OCI-LY7 (cell line): ENCODE data around the gene PNCK. TPM values are rescaled to one million over a fixed set of nuclear protein-coding genes. Genes with fewer than 3 reads are reported as not detected.
"Not testable (repeated sequence)": the region's sequence is repeated elsewhere in the genome, so short reads cannot be mapped to it uniquely, and the experiment has no call there.

Experiments
- BruUV-seq: library from RNA; stranded (reverse); fragments of 400-500 nt; replicated peaks from 2 replicates; lab custom pipeline; 2021; lab: Mats Ljungman, UMichigan
- CTCF ChIA-PET: fragments of 300-600 bp; sonication (Branson Sonifier 250); formaldehyde crosslinking; loops from one replicate; lab custom pipeline; 2022; ENCODE audit warnings: antibody characterized with exemption; ENCODE audit not compliant: unreplicated experiment; lab: Charles Lee
- POLR2A ChIA-PET: fragments of 300-600 bp; sonication (Branson Sonifier 250); formaldehyde crosslinking; loops from one replicate; lab custom pipeline; 2022; ENCODE audit warnings: antibody characterized with exemption; lab: Charles Lee
- DNase-seq: peaks from one replicate; pipeline ENCODE4 v3.0.0-alpha.2; 2015; ENCODE audit warnings: low spot score
- H2AFZ ChIP-seq: fragments of 200-600 bp; sonication (generic), shearing (Covaris generic); 2 replicates; pipeline ENCODE4 v1.6.1; 2014; ENCODE audit warnings: mild to moderate bottlenecking, antibody characterized with exemption, low read length, moderate library complexity
- H3K27ac ChIP-seq: fragments of 200-600 bp; sonication (generic); 2 replicates; pipeline ENCODE4 v1.5.1; 2014; ENCODE audit warnings: mixed run types, low read depth, mild to moderate bottlenecking, moderate library complexity, low read length, inconsistent platforms; ENCODE audit not compliant: poor library complexity, severe bottlenecking
- H3K36me3 ChIP-seq: fragments of 200-600 bp; sonication (generic); 2 replicates; pipeline ENCODE4 v1.6.1; 2014; ENCODE audit warnings: mild to moderate bottlenecking, antibody characterized with exemption, low read length, moderate library complexity, mixed read lengths; ENCODE audit not compliant: insufficient read depth
- H3K4me1 ChIP-seq: fragments of 200-600 bp; sonication (generic); 2 replicates; pipeline ENCODE4 v1.5.1; 2014; ENCODE audit warnings: mild to moderate bottlenecking, low read length; ENCODE audit not compliant: insufficient read depth, poor library complexity, severe bottlenecking
- H3K4me2 ChIP-seq: fragments of 200-600 bp; sonication (generic); 2 replicates; pipeline ENCODE4 v1.6.1; 2014; ENCODE audit warnings: mild to moderate bottlenecking, low read length
- H3K4me3 ChIP-seq: fragments of 200-600 bp; sonication (generic); 2 replicates; pipeline ENCODE4 v1.5.1; 2014; ENCODE audit warnings: mild to moderate bottlenecking, low read depth, low read length; ENCODE audit not compliant: poor library complexity, severe bottlenecking
- H3K79me2 ChIP-seq: fragments of 200-600 bp; sonication (generic); 2 replicates; pipeline ENCODE4 v1.6.1; 2016; ENCODE audit warnings: low read depth, mild to moderate bottlenecking, low read length, moderate library complexity, mixed read lengths; ENCODE audit not compliant: insufficient read depth
- H3K9me2 ChIP-seq: fragments of 200-600 bp; sonication (generic); 2 replicates; pipeline ENCODE4 v1.6.1; 2016; ENCODE audit warnings: mild to moderate bottlenecking, low read length, mixed read lengths; ENCODE audit not compliant: insufficient read depth
- H3K9me3 ChIP-seq: fragments of 200-600 bp; sonication (generic); 2 replicates; pipeline ENCODE4 v1.6.1; 2014; ENCODE audit warnings: mild to moderate bottlenecking, mixed run types, low read length, mixed read lengths
- H4K20me1 ChIP-seq: fragments of 200-600 bp; sonication (generic); 2 replicates; pipeline ENCODE4 v1.6.1; 2014; ENCODE audit warnings: mild to moderate bottlenecking, antibody characterized with exemption, low read length, moderate library complexity, mixed read lengths; ENCODE audit not compliant: insufficient read depth
- EZH2phosphoT487 ChIP-seq: fragments of 200-600 bp; sonication (generic); IDR thresholded peaks from 2 replicates; pipeline ENCODE4 v1.6.1; 2018; ENCODE audit warnings: low read depth, borderline replicate concordance, mild to moderate bottlenecking, mixed run types, antibody characterized with exemption, low read length, moderate library complexity, mixed read lengths
- intact Hi-C: fragments of 100-400 bp; cut with micrococcal nuclease; formaldehyde crosslinking; loops from one replicate; pipeline ENCODE4 v1.10.0; 2022; ENCODE audit not compliant: unreplicated experiment
- total RNA-seq, 2 experiments: library from RNA; depleted of rRNA in 1 of 2; stranded (reverse); fragments of >200 nt in 1 of 2; shearing (Covaris generic) in 1 of 2; gene quantifications; 2 replicates each; pipeline ENCODE4 v1.2.3, GENCODE V29; 2014 to 2022
- TF ChIP-seq, protein P1 (sequence below): fragments of 200-600 bp; sonication (generic); conservative IDR thresholded peaks from 2 replicates; pipeline ENCODE4 v1.5.1; 2014; ENCODE audit warnings: mild to moderate bottlenecking, antibody characterized with exemption, low read length, moderate library complexity, mixed read lengths

PNCK gene
- total RNA-seq, 2 experiments from 2014 or later: 0.19 TPM; not detected in 1

DNA sequence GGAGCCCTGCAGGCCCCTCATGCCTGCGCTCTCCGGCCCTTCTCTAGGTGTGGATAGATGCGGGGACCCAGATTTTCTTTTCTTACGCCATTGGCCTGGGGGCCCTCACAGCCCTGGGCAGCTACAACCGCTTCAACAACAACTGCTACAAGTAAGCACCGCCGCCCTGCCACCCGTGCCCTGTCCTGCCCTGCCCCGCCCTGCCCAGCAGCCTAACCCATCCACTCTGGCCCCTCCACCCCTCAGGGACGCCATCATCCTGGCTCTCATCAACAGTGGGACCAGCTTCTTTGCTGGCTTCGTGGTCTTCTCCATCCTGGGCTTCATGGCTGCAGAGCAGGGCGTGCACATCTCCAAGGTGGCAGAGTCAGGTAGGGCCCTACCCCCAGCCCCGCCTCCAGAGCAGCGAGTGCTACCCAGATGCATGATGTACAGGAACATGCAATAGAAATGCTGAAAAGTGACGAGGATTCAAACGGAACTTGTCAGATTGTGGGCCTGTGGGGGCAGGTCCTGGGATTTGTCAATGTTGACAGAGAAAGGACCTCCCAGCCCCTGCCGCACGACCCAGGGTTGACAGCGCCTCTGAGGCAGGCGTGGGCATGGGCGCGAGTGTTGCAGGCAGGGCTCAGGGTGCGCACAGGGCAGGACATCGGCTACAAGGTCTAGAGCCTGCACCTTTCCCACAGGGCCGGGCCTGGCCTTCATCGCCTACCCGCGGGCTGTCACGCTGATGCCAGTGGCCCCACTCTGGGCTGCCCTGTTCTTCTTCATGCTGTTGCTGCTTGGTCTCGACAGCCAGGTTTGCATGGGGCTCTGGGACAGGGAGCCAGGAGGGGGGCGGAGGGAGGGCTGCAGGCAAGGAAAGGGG, 19.8 kb upstream of the PNCK start:
- CTCF ChIA-PET: no interaction called here

DNA sequence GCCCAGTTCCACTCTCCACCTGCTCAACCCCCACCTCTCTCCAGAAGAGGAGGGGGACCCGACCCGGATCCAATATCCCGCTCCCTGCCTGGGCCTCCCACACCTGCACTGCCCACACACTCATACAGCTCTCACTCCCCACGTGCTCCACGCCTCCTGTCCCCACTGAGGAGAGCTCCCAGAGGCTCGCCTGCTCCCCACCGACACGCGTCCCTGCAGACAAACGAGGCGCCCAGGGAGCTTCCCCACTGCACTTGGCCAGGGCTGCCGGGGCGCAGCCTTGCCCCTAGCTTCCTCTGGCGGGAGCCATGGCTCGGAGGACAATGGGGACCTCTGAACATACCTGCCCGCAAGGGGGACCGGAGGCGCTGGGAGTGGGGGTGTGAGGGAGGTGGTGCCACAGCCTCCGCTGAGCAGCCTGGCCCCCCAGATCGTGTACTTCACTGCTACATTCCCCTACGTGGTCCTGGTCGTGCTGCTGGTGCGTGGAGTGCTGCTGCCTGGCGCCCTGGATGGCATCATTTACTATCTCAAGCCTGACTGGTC, 19.1 kb upstream of the PNCK start:
- Histone ChIP-seq H3K27ac (no peak overlapping the region), H3K4me2 (no peak overlapping the region), H3K4me1 (no peaks in the 10 kb centered on the region), H3K9me3 (no peaks in the 10 kb centered on the region), H3K4me3 (no peak overlapping the region), H4K20me1 (no peaks in the 10 kb centered on the region), H2AFZ (no peak overlapping the region), H3K9me2 (no peaks in the 10 kb centered on the region), H3K79me2 (no peaks in the 10 kb centered on the region), H3K36me3 (no peaks in the 10 kb centered on the region)
- no TSS peak for BruUV-seq
- TF ChIP-seq, protein P1, sequence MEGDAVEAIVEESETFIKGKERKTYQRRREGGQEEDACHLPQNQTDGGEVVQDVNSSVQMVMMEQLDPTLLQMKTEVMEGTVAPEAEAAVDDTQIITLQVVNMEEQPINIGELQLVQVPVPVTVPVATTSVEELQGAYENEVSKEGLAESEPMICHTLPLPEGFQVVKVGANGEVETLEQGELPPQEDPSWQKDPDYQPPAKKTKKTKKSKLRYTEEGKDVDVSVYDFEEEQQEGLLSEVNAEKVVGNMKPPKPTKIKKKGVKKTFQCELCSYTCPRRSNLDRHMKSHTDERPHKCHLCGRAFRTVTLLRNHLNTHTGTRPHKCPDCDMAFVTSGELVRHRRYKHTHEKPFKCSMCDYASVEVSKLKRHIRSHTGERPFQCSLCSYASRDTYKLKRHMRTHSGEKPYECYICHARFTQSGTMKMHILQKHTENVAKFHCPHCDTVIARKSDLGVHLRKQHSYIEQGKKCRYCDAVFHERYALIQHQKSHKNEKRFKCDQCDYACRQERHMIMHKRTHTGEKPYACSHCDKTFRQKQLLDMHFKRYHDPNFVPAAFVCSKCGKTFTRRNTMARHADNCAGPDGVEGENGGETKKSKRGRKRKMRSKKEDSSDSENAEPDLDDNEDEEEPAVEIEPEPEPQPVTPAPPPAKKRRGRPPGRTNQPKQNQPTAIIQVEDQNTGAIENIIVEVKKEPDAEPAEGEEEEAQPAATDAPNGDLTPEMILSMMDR: no peak
- no peak for TF ChIP-seq EZH2phosphoT487
- intact Hi-C loops: no loop called here
- ChIA-PET CTCF (no interaction called here), POLR2A (no interaction called here)
- DNase-seq: no peak

More for the DNA sequence above, 19.8 kb upstream of the PNCK start:
- no peaks in the 10 kb centered on the region for H4K20me1 ChIP-seq
- H3K79me2 ChIP-seq: no peaks in the 10 kb centered on the region
- intact Hi-C loops: no loop called here
- H3K4me2 ChIP-seq: no peak overlapping the region
- no peak overlapping the region for H2AFZ ChIP-seq
- no peaks in the 10 kb centered on the region for H3K36me3 ChIP-seq
- no peak overlapping the region for H3K4me3 ChIP-seq
- DNase-seq: no peak
- BruUV-seq: no TSS peak
- no peaks in the 10 kb centered on the region for H3K9me2 ChIP-seq
- POLR2A ChIA-PET: no interaction called here
- TF ChIP-seq, protein P1: no peak
- TF ChIP-seq EZH2phosphoT487: no peak
- H3K4me1 ChIP-seq: no peaks in the 10 kb centered on the region
- no peaks in the 10 kb centered on the region for H3K9me3 ChIP-seq
- no peak overlapping the region for H3K27ac ChIP-seq

DNA sequence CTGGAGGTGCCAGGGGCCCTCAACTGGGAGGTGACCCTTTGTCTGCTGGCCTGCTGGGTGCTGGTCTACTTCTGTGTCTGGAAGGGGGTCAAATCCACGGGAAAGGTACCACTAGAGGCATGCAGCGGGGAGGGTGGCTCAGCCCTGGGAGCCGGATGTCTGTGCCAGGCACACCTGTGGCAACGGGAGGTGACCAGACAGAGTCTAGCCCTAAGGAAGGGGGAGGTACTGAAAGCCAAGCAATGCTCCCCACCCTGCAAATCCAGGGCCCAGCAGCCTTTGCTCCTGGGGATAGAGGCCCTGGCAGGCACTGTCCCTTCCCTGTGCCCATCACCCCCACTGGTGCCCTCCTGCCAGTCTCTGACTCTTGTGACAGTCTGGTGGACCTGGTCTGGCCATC, 18.4 kb upstream of the PNCK start:
- Histone ChIP-seq H4K20me1 (no peaks in the 10 kb centered on the region), H3K9me3 (no peaks in the 10 kb centered on the region), H3K36me3 (no peaks in the 10 kb centered on the region), H3K9me2 (no peaks in the 10 kb centered on the region), H3K27ac (no peak overlapping the region), H3K79me2 (no peaks in the 10 kb centered on the region), H3K4me1 (no peaks in the 10 kb centered on the region), H3K4me2 (no peak overlapping the region), H3K4me3 (no peak overlapping the region), H2AFZ (no peak overlapping the region)
- no peak for DNase-seq
- BruUV-seq: no TSS peak
- ChIA-PET CTCF (no interaction called here), POLR2A (interaction anchor here (0.6 kb wide), 1 partner anchor 25 kb away, joined by 3 read pairs; no protein-coding TSS in a partner anchor)
- TF ChIP-seq EZH2phosphoT487: no peak
- TF ChIP-seq, protein P1: no peak
- intact Hi-C loops: no loop called here

DNA sequence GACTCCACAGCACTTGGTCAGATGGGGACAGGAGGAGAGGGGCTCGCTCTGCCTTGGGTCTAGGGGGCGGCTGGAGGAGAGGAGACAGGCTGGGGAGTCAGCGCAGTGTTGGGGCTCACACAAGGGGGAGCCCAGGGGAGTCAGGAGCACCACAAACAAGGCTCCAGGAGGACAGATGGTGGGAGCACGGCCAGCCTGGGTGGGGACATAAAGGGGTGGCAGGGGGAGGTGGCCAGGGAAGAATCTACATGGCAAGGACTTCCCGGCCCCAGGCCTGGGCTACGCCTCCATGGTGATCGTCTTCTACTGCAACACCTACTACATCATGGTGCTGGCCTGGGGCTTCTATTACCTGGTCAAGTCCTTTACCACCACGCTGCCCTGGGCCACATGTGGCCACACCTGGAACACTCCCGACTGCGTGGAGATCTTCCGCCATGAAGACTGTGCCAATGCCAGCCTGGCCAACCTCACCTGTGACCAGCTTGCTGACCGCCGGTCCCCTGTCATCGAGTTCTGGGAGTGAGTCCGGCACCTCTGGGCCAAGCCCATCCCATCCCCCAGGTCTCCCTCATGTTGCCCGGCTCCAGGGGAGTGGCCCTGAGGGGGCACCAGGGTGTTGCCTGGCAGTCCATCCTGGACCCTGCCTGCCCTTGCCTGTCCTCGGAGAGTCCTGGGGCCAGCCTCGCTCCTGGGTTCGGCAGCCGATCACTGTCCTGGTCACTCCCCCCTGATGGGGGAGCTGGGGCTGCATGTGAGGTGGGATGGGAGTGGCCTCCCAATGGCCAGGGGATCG, 17.6 kb upstream of the PNCK start:
- CTCF ChIA-PET, H3K79me2 ChIP-seq, H4K20me1 ChIP-seq, H3K4me1 ChIP-seq, intact Hi-C loops, H3K9me2 ChIP-seq, H3K9me3 ChIP-seq, H3K36me3 ChIP-seq, H3K27ac ChIP-seq, H3K4me3 ChIP-seq, H2AFZ ChIP-seq, DNase-seq, H3K4me2 ChIP-seq, BruUV-seq: not testable (repeated sequence)
- POLR2A ChIA-PET: interaction anchor here (0.6 kb wide), 1 partner anchor 25 kb away, joined by 3 read pairs; no protein-coding TSS in a partner anchor
